Activated CD8-positive, alpha-beta memory T cell treated with anti-CD3 and anti-CD28 coated beads, Interleukin-2, amount 50 U/mL, for 24 hours (primary cell): ENCODE measurements around the gene SYNJ2BP.

ENCODE experiments used
- DNase-seq: peaks from one replicate; pipeline ENCODE4 v3.0.0-alpha.2; 2020; ENCODE audit errors: extremely low read depth

SYNJ2BP gene

DNA sequence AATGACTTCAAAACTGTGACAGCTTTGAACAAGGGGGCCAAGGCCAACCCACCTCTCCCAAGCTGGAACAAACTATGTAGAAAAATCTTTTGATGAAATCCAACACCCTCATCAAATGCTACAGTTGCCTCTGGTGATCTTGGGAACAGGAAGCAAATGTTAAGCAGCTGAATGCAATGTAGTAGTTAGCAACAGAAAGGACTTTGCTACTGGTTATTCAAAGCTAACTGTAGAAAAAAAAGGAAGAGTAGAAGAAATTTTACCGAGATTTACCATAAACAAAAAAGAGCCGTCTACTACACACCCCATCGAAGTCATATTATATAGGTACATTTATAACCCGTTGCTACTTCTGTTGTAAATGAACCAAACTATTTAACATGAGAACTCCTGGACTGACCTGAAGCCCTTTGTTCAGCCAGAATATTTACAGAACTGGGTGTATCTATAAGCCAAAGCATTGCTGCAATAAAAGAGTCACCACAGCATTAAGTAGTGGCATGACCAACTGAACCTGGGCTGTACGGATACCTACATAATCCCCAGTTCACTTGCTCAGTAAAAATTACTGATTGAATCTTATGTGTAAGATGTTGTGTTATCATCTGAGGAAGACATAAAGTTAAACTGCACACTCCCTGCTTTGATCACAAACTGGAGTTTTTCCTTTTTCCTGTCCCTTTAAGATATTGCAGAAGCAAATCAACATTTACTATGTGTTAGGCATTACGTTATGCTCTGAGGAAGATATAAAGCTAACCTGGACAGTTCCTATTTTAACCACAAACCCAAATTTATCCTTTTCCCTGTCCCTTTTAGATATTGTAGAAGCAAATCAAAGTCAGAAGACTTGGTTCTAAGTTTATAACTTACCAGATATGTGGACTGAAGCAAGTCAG lies 25.1 kb downstream of the SYNJ2BP start:
- DNase-seq = no peak

DNA sequence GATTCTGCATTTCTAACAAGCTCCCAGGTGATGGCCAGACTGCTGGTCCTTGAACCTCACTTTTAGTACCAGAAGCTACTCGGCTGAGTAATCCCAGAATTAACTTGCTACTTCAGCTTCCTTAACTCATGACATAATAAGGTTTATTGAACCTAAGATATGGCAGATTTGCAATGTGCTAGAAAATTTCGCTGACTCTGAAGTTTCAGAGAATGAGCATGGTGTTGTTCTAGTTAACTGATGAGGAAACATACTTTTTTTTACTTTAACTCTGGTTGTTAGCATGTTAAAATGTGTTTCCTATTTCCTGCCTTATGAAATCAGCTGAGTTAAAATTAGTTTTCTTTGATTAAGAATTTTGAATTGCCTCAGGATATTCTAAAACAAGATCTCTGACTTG lies 34.4 kb downstream of the SYNJ2BP start:
- no peak for DNase-seq

DNA sequence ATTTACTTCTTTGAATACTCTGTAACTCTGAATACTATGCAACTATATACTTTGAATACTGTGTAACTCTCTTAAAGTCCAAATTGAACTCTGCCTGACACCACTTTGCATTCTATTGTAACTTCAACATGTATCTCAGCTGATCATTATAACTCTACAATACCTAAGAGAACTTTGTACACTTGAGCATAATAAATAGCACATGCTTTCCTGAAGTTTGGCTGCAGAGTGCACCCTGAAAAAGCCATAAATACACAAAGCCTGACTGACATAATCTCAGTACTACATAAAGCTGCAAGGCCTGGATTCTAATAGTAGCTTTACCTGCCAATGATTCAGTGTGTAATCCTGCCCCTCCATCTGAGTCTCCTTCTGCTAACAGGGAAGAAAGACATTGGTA lies 36.1 kb downstream of the SYNJ2BP start:
- DNase-seq = no peak

DNA sequence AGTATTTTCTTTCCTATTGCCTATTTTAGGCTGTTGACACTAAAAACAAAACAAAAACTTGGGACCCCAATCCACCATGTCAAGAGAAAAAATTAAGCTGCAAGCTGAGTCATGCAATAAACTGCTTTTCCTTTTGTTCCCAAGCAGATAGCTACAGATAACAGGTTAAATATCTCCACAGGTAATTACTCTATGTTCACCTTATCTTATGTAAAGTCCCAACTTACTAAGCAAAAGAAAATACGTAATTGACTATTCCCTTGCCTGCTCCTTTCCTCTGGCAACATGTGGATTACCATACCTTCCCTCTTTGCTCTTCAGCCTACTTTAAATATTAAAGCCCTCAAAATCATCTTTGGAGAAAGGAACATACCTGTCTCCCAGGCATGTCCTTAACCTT lies 38.2 kb downstream of the SYNJ2BP start:
- no peak for DNase-seq
